Calu3 (cell line): Measurements from ENCODE around the gene NAPSA. TPM values are rescaled to one million over a fixed set of nuclear protein-coding genes. Genes with fewer than 3 reads are reported as not detected.

ENCODE experiments used
- BruUV-seq: library from RNA; stranded (reverse); fragments of 400-500 nt; replicated peaks from 2 replicates; lab custom pipeline; 2021; lab: Mats Ljungman, UMichigan
- CTCF ChIA-PET: fragments of 300-600 bp; sonication (Branson Sonifier 250); formaldehyde crosslinking; loops from one replicate; lab custom pipeline; 2022; ENCODE audit warnings: antibody characterized with exemption; lab: Charles Lee
- DNase-seq: peaks from one replicate; pipeline ENCODE4 v3.0.0; 2022
- H3K27ac Mint-ChIP-seq: one replicate; pipeline ENCODE4 v1.8.0; 2022; ENCODE audit warnings: mixed read lengths; ENCODE audit not compliant: unreplicated experiment
- H3K27me3 Mint-ChIP-seq: one replicate; pipeline ENCODE4 v1.8.0; 2022; ENCODE audit warnings: mixed read lengths; ENCODE audit not compliant: unreplicated experiment
- H3K36me3 Mint-ChIP-seq: one replicate; pipeline ENCODE4 v1.8.0; 2022; ENCODE audit warnings: mild to moderate bottlenecking, moderate library complexity, mixed read lengths; ENCODE audit not compliant: insufficient read depth, unreplicated experiment
- H3K4me1 Mint-ChIP-seq: one replicate; pipeline ENCODE4 v1.8.0; 2022; ENCODE audit warnings: mild to moderate bottlenecking, low read depth, mixed read lengths; ENCODE audit not compliant: unreplicated experiment
- H3K4me3 Mint-ChIP-seq: one replicate; pipeline ENCODE4 v1.8.0; 2022; ENCODE audit warnings: mild to moderate bottlenecking, low read depth, moderate library complexity, mixed read lengths; ENCODE audit not compliant: unreplicated experiment
- H3K9me3 Mint-ChIP-seq: one replicate; pipeline ENCODE4 v1.8.0; 2022; ENCODE audit warnings: low read depth, mixed read lengths; ENCODE audit not compliant: unreplicated experiment
- CTCF ChIP-seq: fragments of 200-600 bp; IDR thresholded peaks from one replicate; pipeline ENCODE4 v1.8.0; 2022; ENCODE audit warnings: antibody characterized with exemption; ENCODE audit not compliant: unreplicated experiment
- intact Hi-C: fragments of 100-400 bp; cut with micrococcal nuclease; formaldehyde crosslinking; loops from one replicate; pipeline ENCODE4 v1.10.0; 2022; ENCODE audit not compliant: unreplicated experiment
- total RNA-seq: library from RNA; stranded (reverse); gene quantifications from 2 replicates; pipeline ENCODE4 v1.2.3, GENCODE V29; 2022

NAPSA gene
- total RNA-seq, 1 experiment from 2014 or later = 1.9 TPM

- peak; percentile 90 for DNase-seq
- CTCF ChIA-PET = interaction anchor here (0.6 to 1.0 kb wide), 2 partner anchors 23 to 249 kb away, joined by 3 to 4 read pairs; no protein-coding TSS in a partner anchor
These were observed 31.5 kb downstream of the NAPSA start for GRCh38 chr19:50333737-50334617.

GRCh38 chr19:50333235-50333736, 32.2 kb downstream of the NAPSA start:
- peak; percentile 94 for DNase-seq
- no TSS peak for BruUV-seq

More at GRCh38 chr19:50333737-50334617, 31.5 kb downstream of the NAPSA start:
- Mint-ChIP-seq H3K36me3 (peaks cover 62% of the 10 kb centered on the region), H3K27ac (peak overlapping the region; percentile 87), H3K4me1 (peaks cover 56% of the 10 kb centered on the region), H3K4me3 (peak overlapping the region; percentile 60), H3K27me3 (peaks cover 55% of the 10 kb centered on the region), H3K9me3 (peaks cover 5% of the 10 kb centered on the region)
- TSS peak; percentile 88 for BruUV-seq
- TF ChIP-seq CTCF = no peak
- intact Hi-C loops = no loop called here

GRCh38 chr19:50332244-50333038, 33.0 kb downstream of the NAPSA start:
- peak; percentile 33 for DNase-seq
- no peak for TF ChIP-seq CTCF
- peaks cover 67% of the 10 kb centered on the region for H3K36me3 Mint-ChIP-seq
- H3K4me3 Mint-ChIP-seq = peak overlapping the region; percentile 60
- BruUV-seq = TSS peak; percentile 41
- H3K27ac Mint-ChIP-seq = peak overlapping the region; percentile 87
- H3K27me3 Mint-ChIP-seq = peaks cover 63% of the 10 kb centered on the region
- CTCF ChIA-PET = no interaction called here
- peaks cover 5% of the 10 kb centered on the region for H3K9me3 Mint-ChIP-seq
- intact Hi-C loops = no loop called here
- H3K4me1 Mint-ChIP-seq = peaks cover 59% of the 10 kb centered on the region

More at GRCh38 chr19:50333235-50333736, 32.2 kb downstream of the NAPSA start:
- peak overlapping the region; percentile 87 for H3K27ac Mint-ChIP-seq
- H3K4me3 Mint-ChIP-seq = peak overlapping the region; percentile 60
- peaks cover 57% of the 10 kb centered on the region for H3K27me3 Mint-ChIP-seq
- no peak for TF ChIP-seq CTCF
- H3K36me3 Mint-ChIP-seq = peaks cover 64% of the 10 kb centered on the region
- CTCF ChIA-PET = interaction anchor here (0.6 to 1.0 kb wide), 2 partner anchors 24 to 250 kb away, joined by 3 to 4 read pairs; no protein-coding TSS in a partner anchor
- H3K9me3 Mint-ChIP-seq = peaks cover 5% of the 10 kb centered on the region
- peaks cover 56% of the 10 kb centered on the region for H3K4me1 Mint-ChIP-seq
- intact Hi-C loops = no loop called here

GRCh38 chr19:50331994-50332243, 33.5 kb downstream of the NAPSA start:
- H3K27me3 Mint-ChIP-seq = peaks cover 63% of the 10 kb centered on the region
- no peak for DNase-seq
- H3K9me3 Mint-ChIP-seq = peaks cover 5% of the 10 kb centered on the region
- peak overlapping the region; percentile 60 for H3K4me3 Mint-ChIP-seq
- CTCF ChIA-PET = no interaction called here
- intact Hi-C loops = no loop called here
- H3K27ac Mint-ChIP-seq = no peak overlapping the region
- no peak for TF ChIP-seq CTCF
- peaks cover 65% of the 10 kb centered on the region for H3K4me1 Mint-ChIP-seq
- peaks cover 70% of the 10 kb centered on the region for H3K36me3 Mint-ChIP-seq
- no TSS peak for BruUV-seq
